AG04450 (cell line): ENCODE measurements around the gene HS6ST2. TPM values are rescaled to one million over a fixed set of nuclear protein-coding genes. Genes with fewer than 3 reads are reported as not detected.
"Not testable (repeated sequence)": the region's sequence is repeated elsewhere in the genome, so short reads cannot be mapped to it uniquely, and the experiment has no call there.

Experiments
- CTCF ChIA-PET: fragments of 300-600, 350-600 bp; formaldehyde crosslinking; extraction: SDS; loops from one replicate; lab custom pipeline; 2022; ENCODE audit warnings: antibody characterized with exemption, inconsistent platforms; lab: Charles Lee
- POLR2A ChIA-PET: fragments of 350-600 bp; formaldehyde crosslinking; extraction: SDS; loops from one replicate; lab custom pipeline; 2021; ENCODE audit warnings: antibody characterized with exemption, inconsistent platforms; lab: Yijun Ruan, JAX
- DNase-seq: peaks from one replicate; pipeline ENCODE4 v3.0.0-alpha.2; 2011; ENCODE audit warnings: low read depth, low spot score
- H3K27ac ChIP-seq: one replicate; pipeline ENCODE4 v1.5.1; 2012; ENCODE audit warnings: low read depth, low read length, control low read depth
- H3K27me3 ChIP-seq: one replicate; pipeline ENCODE4 v1.6.0; 2012; ENCODE audit warnings: low read length; ENCODE audit not compliant: control insufficient read depth, insufficient read depth
- H3K4me3 ChIP-seq: 2 replicates; pipeline ENCODE4 v1.5.1; 2011; ENCODE audit warnings: mild to moderate bottlenecking, low read depth, low read length, control low read depth
- H3K9me3 ChIP-seq: 2 replicates; pipeline ENCODE4 v1.5.1; 2012; ENCODE audit warnings: low read length; ENCODE audit not compliant: control insufficient read depth, insufficient read depth
- polyA plus RNA-seq: library from polyadenylated mRNA; depleted of rRNA; stranded (reverse); fragments of >200 nt; gene quantifications from 2 replicates; pipeline ENCODE4 v1.2.3, GENCODE V29; 2011
- TF ChIP-seq, protein P1 (sequence below): IDR thresholded peaks from 2 replicates; pipeline ENCODE4 v1.5.1; 2011; ENCODE audit warnings: low read depth, low read length, control low read depth, inconsistent platforms

Gene HS6ST2
- polyA plus RNA-seq, 1 experiment = not detected

DNA sequence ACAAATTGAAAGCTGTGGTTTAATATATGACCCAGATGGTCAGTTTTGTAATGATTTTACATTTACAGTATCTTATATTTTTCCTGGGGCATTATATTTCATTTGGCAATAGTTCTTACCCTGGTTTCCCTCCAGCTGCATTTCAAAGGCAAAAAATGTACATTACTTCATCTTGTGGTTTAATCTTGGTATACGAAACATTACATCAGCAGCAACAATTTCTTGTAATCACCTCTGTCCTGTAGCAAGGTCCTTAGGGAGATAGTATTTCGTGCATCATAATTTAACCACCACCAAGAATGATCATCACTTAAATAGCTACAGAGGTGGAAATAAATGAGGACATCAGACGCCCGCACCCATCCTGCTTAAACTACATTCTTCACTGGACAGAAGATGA, 48.8 kb downstream of the HS6ST2 start:
- H3K9me3 ChIP-seq = peaks cover 7% of the 10 kb centered on the region; the same call in 1 of the 2 replicates
- POLR2A ChIA-PET = no interaction called here
- no peak for DNase-seq
- H3K27me3 ChIP-seq = no peaks in the 10 kb centered on the region
- CTCF ChIA-PET = no interaction called here
- no peak overlapping the region for H3K4me3 ChIP-seq
- TF ChIP-seq, protein P1, sequence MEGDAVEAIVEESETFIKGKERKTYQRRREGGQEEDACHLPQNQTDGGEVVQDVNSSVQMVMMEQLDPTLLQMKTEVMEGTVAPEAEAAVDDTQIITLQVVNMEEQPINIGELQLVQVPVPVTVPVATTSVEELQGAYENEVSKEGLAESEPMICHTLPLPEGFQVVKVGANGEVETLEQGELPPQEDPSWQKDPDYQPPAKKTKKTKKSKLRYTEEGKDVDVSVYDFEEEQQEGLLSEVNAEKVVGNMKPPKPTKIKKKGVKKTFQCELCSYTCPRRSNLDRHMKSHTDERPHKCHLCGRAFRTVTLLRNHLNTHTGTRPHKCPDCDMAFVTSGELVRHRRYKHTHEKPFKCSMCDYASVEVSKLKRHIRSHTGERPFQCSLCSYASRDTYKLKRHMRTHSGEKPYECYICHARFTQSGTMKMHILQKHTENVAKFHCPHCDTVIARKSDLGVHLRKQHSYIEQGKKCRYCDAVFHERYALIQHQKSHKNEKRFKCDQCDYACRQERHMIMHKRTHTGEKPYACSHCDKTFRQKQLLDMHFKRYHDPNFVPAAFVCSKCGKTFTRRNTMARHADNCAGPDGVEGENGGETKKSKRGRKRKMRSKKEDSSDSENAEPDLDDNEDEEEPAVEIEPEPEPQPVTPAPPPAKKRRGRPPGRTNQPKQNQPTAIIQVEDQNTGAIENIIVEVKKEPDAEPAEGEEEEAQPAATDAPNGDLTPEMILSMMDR = no peak
- no peak overlapping the region for H3K27ac ChIP-seq

DNA sequence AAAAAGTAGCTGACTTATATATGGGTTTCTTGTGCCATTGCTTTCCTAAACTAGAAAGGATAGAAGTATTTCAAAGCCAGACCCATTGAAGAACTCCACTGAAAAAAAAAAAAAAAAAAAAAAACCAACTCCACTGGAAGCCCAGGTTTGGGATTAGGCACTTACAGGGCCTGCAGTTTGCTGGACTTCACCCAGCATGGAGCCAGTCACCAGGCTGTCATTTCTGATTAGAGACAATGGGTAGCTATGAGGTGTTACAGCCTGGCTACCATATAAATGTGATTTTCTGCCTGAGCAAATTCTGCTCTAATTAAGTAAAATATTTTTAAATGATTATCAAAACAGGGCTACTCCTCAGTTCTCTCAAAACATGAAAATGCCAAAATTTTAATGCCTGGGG, 49.5 kb downstream of the HS6ST2 start:
- TF ChIP-seq, protein P1 = no peak
- H3K27ac ChIP-seq = no peak overlapping the region
- no peak overlapping the region for H3K4me3 ChIP-seq
- DNase-seq = no peak
- H3K27me3 ChIP-seq = no peaks in the 10 kb centered on the region
- ChIA-PET CTCF (no interaction called here), POLR2A (no interaction called here)
- H3K9me3 ChIP-seq = peaks cover 7% of the 10 kb centered on the region; the same call in 1 of the 2 replicates

GRCh38 chrX:132900633-132901293, 57.7 kb downstream of the HS6ST2 start:
- Histone ChIP-seq H3K27ac (no peak overlapping the region), H3K27me3 (no peaks in the 10 kb centered on the region), H3K4me3 (no peak overlapping the region), H3K9me3 (no peaks in the 10 kb centered on the region)
- ChIA-PET CTCF (no interaction called here), POLR2A (no interaction called here)
- DNase-seq = no peak
- TF ChIP-seq, protein P1 = no peak

DNA sequence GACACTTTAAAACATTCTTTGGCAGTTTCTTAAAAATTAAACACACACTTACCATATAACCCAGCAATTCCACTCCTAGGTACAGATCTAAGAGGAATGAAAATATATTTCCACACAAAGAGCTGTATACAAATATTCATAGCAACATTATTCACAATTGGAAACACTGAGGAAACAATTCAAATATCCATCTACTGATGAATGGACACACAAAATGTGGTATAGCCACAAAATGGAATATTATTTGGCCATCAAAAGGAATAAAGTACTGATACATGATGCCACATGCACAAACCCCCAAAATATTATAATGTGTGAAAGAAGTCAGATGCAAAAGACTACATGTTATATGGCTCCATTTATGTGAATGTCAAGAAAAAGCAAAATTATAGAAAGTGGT, 70.9 kb downstream of the HS6ST2 start:
- ChIA-PET CTCF (no interaction called here), POLR2A (no interaction called here)
- no peak overlapping the region for H3K27ac ChIP-seq
- no peaks in the 10 kb centered on the region for H3K27me3 ChIP-seq
- TF ChIP-seq, protein P1 = no peak
- H3K4me3 ChIP-seq = no peak overlapping the region
- H3K9me3 ChIP-seq = no peaks in the 10 kb centered on the region
- DNase-seq = no peak

DNA sequence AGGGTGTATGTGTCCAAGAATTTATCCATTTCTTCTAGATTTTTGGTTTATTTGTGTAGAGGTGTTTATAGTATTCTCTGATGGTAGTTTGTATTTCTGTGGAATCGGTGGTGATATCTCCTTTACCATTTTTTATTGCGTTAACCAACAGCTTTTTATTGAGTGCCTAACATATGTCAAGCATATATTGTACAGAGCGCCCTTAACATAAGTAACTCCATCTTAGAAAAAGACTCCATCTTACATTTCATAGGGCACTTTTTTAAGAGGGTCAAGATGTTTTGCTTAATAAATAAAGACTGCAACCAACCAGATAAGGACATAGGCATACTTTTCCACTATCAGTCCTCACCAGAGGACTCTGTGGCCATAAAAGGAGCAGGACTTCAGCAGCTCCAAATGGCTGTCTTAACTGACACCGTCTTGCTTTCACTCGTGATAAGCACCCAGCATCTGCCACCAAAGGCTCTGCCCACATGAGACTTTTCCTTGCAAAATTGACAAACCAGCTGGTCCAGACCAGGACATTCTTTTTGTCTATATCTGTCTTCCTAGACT, 75.0 kb downstream of the HS6ST2 start:
- H3K4me3 ChIP-seq = no peak overlapping the region
- ChIA-PET CTCF (no interaction called here), POLR2A (no interaction called here)
- TF ChIP-seq, protein P1 = no peak
- no peak for DNase-seq
- H3K27ac ChIP-seq = no peak overlapping the region
- H3K27me3 ChIP-seq = no peaks in the 10 kb centered on the region
- no peaks in the 10 kb centered on the region for H3K9me3 ChIP-seq

DNA sequence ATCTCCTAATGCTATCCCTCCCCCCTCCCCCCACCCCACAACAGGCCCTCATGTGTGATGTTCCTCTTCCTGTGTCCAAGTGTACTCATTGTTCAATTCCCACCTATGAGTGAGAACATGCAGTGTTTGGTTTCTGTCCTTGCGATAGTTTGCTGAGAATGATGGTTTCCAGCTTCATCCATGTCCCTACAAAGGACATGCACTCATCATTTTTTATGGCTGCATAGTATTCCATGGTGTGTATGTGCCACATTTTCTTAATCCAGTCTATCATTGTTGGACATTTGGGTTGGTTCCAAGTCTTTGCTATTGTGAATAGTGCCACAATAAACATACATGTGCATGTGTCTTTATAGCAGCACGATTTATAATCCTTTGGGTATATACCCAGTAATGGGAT, 77.7 kb downstream of the HS6ST2 start:
- POLR2A ChIA-PET, CTCF ChIA-PET, H3K4me3 ChIP-seq, H3K27ac ChIP-seq, DNase-seq, H3K9me3 ChIP-seq, H3K27me3 ChIP-seq: not testable (repeated sequence)
